ENCODE measurements around the gene DLGAP3. TPM values are rescaled to one million over a fixed set of nuclear protein-coding genes. Genes with fewer than 3 reads are reported as not detected.

The DLGAP3 gene
- total RNA-seq, 2 donors from 2014 or later, result 0.14 to 7.1 TPM

GRCh38 chr1:34930702-34931071 lies 1.2 kb upstream of the DLGAP3 start:
- H3K27ac ChIP-seq, result no peak overlapping the region
- H3K4me1 ChIP-seq (replicated peaks), result peaks cover 8% of the 10 kb centered on the region
- DNase-seq (ENCODE audit: low spot score), result no peak
- peaks cover 17% of the 10 kb centered on the region for H3K27me3 ChIP-seq (replicated peaks; ENCODE audit: insufficient read depth)
- no peak overlapping the region for H3K4me3 ChIP-seq
- intact Hi-C loops (cut with DNase I), result no loop called here
- TF ChIP-seq, protein P1, sequence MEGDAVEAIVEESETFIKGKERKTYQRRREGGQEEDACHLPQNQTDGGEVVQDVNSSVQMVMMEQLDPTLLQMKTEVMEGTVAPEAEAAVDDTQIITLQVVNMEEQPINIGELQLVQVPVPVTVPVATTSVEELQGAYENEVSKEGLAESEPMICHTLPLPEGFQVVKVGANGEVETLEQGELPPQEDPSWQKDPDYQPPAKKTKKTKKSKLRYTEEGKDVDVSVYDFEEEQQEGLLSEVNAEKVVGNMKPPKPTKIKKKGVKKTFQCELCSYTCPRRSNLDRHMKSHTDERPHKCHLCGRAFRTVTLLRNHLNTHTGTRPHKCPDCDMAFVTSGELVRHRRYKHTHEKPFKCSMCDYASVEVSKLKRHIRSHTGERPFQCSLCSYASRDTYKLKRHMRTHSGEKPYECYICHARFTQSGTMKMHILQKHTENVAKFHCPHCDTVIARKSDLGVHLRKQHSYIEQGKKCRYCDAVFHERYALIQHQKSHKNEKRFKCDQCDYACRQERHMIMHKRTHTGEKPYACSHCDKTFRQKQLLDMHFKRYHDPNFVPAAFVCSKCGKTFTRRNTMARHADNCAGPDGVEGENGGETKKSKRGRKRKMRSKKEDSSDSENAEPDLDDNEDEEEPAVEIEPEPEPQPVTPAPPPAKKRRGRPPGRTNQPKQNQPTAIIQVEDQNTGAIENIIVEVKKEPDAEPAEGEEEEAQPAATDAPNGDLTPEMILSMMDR (IDR thresholded peaks at IDR 0.05), result no peak
- TF ChIP-seq POLR2AphosphoS5 (IDR thresholded peaks at IDR 0.05) (no peak), POLR2A (IDR thresholded peaks at IDR 0.05) (no peak)
- WGBS, result 23% methylated on average over 5 of the region's 5 CpGs
- no peaks in the 10 kb centered on the region for H3K9me3 ChIP-seq
- no peaks in the 10 kb centered on the region for H3K36me3 ChIP-seq

DNA sequence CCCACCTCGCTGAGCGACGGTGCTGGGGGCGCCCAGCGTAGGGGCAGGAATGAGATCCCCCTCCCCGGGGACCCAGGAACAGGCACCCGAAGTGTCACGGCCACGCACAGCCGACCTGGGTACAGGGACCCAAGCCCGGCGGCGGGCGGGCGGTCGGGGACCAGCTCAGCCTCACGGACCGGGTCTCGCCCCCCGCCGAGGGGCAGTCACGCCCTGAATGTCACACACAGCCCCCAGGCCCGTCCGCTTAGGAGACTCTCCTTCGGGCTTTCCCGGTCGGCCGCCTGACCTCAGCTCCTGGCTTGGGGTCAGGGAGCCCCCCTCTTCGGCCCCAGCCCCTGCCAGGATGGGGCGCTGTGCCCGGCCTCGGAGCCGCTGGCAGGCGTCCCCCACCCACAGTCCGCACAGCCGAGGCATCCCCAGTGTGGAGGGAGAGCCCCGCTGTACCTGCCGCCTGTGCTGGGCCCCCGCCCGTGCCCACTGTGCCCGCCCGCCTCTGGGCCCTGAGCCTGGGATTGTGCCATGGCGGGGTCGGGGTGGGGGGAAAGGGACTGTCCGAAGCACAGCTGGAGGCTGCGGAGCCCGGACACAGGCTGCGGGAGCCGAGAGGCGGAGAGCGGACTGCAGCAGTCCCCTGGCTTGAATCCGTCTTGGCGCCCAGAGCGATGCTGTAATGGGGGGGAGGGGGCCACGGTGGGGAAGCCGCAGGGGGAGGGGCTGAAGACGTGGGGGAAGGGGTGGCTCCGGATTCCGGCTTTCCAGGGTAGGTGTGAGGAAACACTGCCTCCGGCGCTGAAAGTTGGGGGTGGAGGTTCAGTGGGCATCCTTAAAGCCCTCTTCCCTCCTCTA lies 627 bp upstream of the DLGAP3 start:
- H3K36me3 ChIP-seq, result no peaks in the 10 kb centered on the region
- TF ChIP-seq, protein P1 (IDR thresholded peaks at IDR 0.05), result no peak
- no peak for TF ChIP-seq POLR2A (IDR thresholded peaks at IDR 0.05)
- no peak for TF ChIP-seq POLR2AphosphoS5 (IDR thresholded peaks at IDR 0.05)
- DNase-seq (ENCODE audit: low spot score), result no peak
- WGBS, result 3% methylated on average over 37 of the region's 61 CpGs
- H3K4me1 ChIP-seq (replicated peaks), result peaks cover 8% of the 10 kb centered on the region
- H3K27me3 ChIP-seq (replicated peaks; ENCODE audit: insufficient read depth), result peaks cover 17% of the 10 kb centered on the region
- intact Hi-C loops (cut with DNase I), result no loop called here
- no peak overlapping the region for H3K27ac ChIP-seq
- H3K4me3 ChIP-seq, result peak overlapping the region; percentile 19 to 40
- no peaks in the 10 kb centered on the region for H3K9me3 ChIP-seq

DNA sequence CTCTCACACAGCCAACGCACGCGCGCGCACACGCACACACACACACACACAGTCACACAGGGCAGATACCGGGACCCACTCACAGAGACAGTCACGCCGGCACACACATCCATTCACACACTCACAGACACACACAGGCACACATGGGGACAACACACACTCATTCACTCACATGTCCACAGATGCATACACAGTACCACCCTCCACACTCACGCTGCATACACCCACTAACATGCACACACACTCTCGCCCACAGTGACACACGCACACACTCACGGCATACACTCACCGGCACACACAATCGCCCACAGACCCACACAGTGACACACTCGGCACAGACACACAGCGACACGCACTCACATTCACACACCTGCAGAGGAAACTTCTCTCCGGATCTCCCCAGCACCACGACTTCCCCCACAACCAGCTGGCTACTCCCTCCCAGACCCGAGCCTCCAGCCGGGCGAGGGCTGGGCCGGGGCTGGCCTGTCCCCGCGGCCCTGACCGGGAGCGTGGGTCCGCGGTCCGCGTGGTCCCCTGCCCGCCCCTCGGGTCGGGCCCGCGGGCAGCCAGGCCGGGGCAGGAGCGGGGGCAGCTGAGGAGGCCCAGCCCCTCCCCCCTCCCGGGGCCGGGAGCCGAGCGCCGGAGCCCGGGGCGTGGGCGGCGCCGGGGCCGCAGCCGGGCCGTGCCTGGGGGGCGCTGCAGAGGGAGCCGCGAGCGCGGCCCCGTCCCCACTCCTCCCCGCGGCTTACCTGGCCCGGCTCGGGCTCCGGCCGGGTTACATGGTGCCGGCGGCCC lies 552 bp downstream of the DLGAP3 start:
- WGBS, result 8% methylated on average over 39 of the region's 66 CpGs
- Histone ChIP-seq H3K4me3 (peak overlapping the region; percentile 19 to 40), H3K27ac (no peak overlapping the region), H3K36me3 (no peaks in the 10 kb centered on the region), H3K9me3 (no peaks in the 10 kb centered on the region), H3K4me1 (replicated peaks) (peaks cover 8% of the 10 kb centered on the region), H3K27me3 (replicated peaks; ENCODE audit: insufficient read depth) (peaks cover 17% of the 10 kb centered on the region)
- intact Hi-C loops (cut with DNase I), result no loop called here
- no peak for DNase-seq (ENCODE audit: low spot score)
- TF ChIP-seq, protein P1 (IDR thresholded peaks at IDR 0.05), result no peak
- TF ChIP-seq POLR2AphosphoS5 (IDR thresholded peaks at IDR 0.05), result no peak
- TF ChIP-seq POLR2A (IDR thresholded peaks at IDR 0.05), result no peak

DNA sequence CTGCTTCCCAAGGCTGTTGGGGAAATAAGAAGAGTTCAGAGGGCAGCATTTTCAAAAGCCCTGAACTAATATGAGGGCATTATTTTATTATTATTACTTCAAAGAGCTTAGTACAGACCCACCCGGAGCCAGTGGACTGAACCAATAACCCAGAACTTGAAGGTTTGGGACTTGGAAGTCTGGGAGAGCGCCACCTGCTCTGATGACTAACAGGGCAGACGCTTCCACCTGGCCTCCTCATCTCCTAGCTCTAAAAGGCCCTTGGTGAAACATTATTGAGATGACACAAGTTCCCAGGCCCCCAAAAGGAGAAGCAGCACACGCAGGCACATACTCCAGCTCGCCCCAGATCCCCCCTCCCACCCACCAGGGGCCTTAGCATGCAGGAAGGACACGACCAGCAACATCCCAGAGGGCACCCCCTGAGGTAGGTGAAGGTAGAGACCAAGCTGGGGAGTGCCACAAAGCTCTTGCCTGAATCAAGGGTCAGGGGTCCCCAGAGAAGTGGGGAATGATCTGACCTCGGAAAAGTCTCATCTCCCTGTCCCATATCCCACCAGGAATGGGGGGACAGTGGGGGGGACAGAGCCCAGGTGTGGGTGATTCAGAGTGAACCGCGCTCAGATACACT lies 1.3 kb downstream of the DLGAP3 start:
- Histone ChIP-seq H3K4me3 (no peak overlapping the region), H3K36me3 (no peaks in the 10 kb centered on the region), H3K27me3 (replicated peaks; ENCODE audit: insufficient read depth) (peaks cover 17% of the 10 kb centered on the region), H3K9me3 (no peaks in the 10 kb centered on the region), H3K4me1 (replicated peaks) (peaks cover 8% of the 10 kb centered on the region), H3K27ac (no peak overlapping the region)
- 22% methylated on average over 9 of the region's 9 CpGs for WGBS
- intact Hi-C loops (cut with DNase I), result no loop called here
- TF ChIP-seq POLR2A (IDR thresholded peaks at IDR 0.05) (no peak), POLR2AphosphoS5 (IDR thresholded peaks at IDR 0.05) (no peak)
- TF ChIP-seq, protein P1 (IDR thresholded peaks at IDR 0.05), result no peak
- DNase-seq (ENCODE audit: low spot score), result no peak

Measured in prostate gland (tissue), 2 donors.